DND-41 (cell line): ENCODE results near the gene AHCY.
"Not testable (repeated sequence)": the region's sequence is repeated elsewhere in the genome, so short reads cannot be mapped to it uniquely, and the experiment has no call there.

Experiments used
- ATAC-seq: fragments of 200-7000 bp; cut with Tn5 transposase; 3 replicates; pipeline ENCODE4 v1.9.1; 2021; ENCODE audit warnings: low read depth; ENCODE audit not compliant: insufficient read depth
- DNase-seq: peaks from one replicate; pipeline ENCODE4 v3.0.0-alpha.2; 2020
- H2AFZ ChIP-seq: 2 replicates; pipeline ENCODE4 v1.6.0; 2012; ENCODE audit warnings: low read depth, low read length
- H3K27ac ChIP-seq: 2 replicates; pipeline ENCODE4 v1.5.1; 2012; ENCODE audit warnings: low read length, inconsistent platforms
- H3K27me3 ChIP-seq: fragments of 200-600 bp; sonication (generic); 2 replicates; pipeline ENCODE4 v1.6.0; 2012; ENCODE audit warnings: low read length, mild to moderate bottlenecking, inconsistent platforms; ENCODE audit not compliant: insufficient read depth, poor library complexity
- H3K36me3 ChIP-seq: 2 replicates; pipeline ENCODE4 v1.5.1; 2012; ENCODE audit warnings: low read length, inconsistent platforms; ENCODE audit not compliant: insufficient read depth
- H3K4me1 ChIP-seq: 2 replicates; pipeline ENCODE4 v1.5.1; 2012; ENCODE audit warnings: mild to moderate bottlenecking, low read length; ENCODE audit not compliant: insufficient read depth
- H3K4me2 ChIP-seq: 2 replicates; pipeline ENCODE4 v1.6.0; 2012; ENCODE audit warnings: mild to moderate bottlenecking, moderate library complexity, low read length, inconsistent platforms; ENCODE audit not compliant: insufficient read depth
- H3K4me3 ChIP-seq, 2 experiments: fragments of 200-600 bp in 1 of 2; shearing (Covaris generic) in 1 of 2; 2 replicates each; pipeline ENCODE4 v1.5.1; 2012 to 2016; ENCODE audit warnings: inconsistent platforms in 2 of 2, low read length in 2 of 2, mild to moderate bottlenecking in 2 of 2, low read depth in 1 of 2, moderate library complexity in 1 of 2
- H3K79me2 ChIP-seq: 2 replicates; pipeline ENCODE4 v1.6.0; 2012; ENCODE audit warnings: low read length, inconsistent platforms; ENCODE audit not compliant: insufficient read depth
- H3K9ac ChIP-seq: 2 replicates; pipeline ENCODE4 v1.6.0; 2012; ENCODE audit warnings: low read depth, mild to moderate bottlenecking, inconsistent platforms, low read length, moderate library complexity
- H3K9me3 ChIP-seq: 2 replicates; pipeline ENCODE4 v1.5.1; 2012; ENCODE audit warnings: low read length, moderate library complexity, mild to moderate bottlenecking, inconsistent platforms; ENCODE audit not compliant: insufficient read depth, severe bottlenecking
- H4K20me1 ChIP-seq: 2 replicates; pipeline ENCODE4 v1.6.0; 2012; ENCODE audit warnings: low read length; ENCODE audit not compliant: insufficient read depth
- EZH2 ChIP-seq: IDR thresholded peaks from 3 replicates; pipeline ENCODE4 v1.6.1; 2012; ENCODE audit warnings: borderline replicate concordance, low read depth, mild to moderate bottlenecking, moderate library complexity, low read length, inconsistent platforms; ENCODE audit not compliant: severe bottlenecking
- TF ChIP-seq, protein P1 (sequence below): IDR thresholded peaks from 2 replicates; pipeline ENCODE4 v1.5.1; 2012; ENCODE audit warnings: borderline replicate concordance, low read length, moderate library complexity, mild to moderate bottlenecking; ENCODE audit not compliant: poor library complexity, severe bottlenecking; ENCODE audit errors: extremely low read depth

The AHCY gene

DNA sequence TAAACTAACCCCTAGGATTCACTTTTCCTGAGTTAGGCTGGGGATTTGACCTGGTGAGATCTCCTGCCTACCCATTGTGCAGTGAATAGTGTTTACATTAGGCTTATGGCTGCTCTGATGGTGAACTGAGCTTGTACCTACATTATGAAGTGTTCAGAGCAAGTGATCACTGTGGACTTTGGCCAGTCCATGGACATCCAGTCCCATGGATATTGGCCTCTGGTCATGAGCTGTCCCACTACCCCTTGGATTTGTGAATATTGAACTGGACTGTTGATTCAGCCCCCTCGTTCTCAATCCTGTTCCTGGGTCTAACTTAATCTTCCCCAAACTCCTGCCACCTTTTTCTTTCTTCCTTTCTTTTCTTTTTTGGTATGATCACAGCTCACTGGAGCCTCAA, 48.2 kb downstream of the AHCY start:
- no peaks in the 10 kb centered on the region for H3K27me3 ChIP-seq
- no peaks in the 10 kb centered on the region for H3K79me2 ChIP-seq
- H3K36me3 ChIP-seq = no peaks in the 10 kb centered on the region
- H2AFZ ChIP-seq = no peak overlapping the region
- ATAC-seq (no peak), DNase-seq (no peak)
- no peaks in the 10 kb centered on the region for H3K9me3 ChIP-seq
- H3K4me2 ChIP-seq = no peak overlapping the region
- H3K27ac ChIP-seq = no peak overlapping the region
- H4K20me1 ChIP-seq = no peaks in the 10 kb centered on the region
- TF ChIP-seq EZH2 = no peak
- TF ChIP-seq, protein P1, sequence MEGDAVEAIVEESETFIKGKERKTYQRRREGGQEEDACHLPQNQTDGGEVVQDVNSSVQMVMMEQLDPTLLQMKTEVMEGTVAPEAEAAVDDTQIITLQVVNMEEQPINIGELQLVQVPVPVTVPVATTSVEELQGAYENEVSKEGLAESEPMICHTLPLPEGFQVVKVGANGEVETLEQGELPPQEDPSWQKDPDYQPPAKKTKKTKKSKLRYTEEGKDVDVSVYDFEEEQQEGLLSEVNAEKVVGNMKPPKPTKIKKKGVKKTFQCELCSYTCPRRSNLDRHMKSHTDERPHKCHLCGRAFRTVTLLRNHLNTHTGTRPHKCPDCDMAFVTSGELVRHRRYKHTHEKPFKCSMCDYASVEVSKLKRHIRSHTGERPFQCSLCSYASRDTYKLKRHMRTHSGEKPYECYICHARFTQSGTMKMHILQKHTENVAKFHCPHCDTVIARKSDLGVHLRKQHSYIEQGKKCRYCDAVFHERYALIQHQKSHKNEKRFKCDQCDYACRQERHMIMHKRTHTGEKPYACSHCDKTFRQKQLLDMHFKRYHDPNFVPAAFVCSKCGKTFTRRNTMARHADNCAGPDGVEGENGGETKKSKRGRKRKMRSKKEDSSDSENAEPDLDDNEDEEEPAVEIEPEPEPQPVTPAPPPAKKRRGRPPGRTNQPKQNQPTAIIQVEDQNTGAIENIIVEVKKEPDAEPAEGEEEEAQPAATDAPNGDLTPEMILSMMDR = no peak
- H3K9ac ChIP-seq = no peak overlapping the region
- H3K4me1 ChIP-seq = no peaks in the 10 kb centered on the region
- H3K4me3 ChIP-seq = no peak overlapping the region

DNA sequence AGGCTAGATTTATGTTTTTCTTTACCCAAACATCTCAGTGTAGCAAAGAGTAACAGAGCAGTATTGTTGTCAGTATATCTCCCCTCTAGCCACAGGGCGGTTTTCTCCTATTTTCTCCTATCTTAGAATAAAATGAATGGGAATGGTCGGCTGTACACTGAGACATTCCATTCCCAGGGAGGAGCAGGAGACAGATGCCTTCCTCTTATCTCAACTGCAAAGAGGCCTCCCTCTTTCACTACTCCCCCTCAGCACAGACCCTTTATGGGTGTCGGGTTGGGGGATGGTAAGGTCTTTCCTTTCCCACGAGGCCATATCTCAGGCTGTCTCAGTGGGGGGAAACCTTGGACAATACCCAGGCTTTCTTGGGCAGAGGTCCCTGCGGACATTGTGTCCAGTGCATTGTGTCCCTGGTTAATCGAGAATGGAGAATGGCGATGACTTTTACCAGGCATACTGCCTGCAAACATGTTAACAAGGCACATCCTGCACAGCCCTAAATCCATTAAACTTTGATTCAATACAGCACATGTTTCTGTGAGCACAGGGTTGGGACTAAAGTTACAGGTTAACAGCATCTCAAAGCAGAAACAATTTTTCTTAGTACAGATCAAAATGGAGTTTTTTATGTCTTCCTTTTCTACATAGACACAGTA, 50.6 kb downstream of the AHCY start:
- H3K9me3 ChIP-seq, H3K4me3 ChIP-seq, H2AFZ ChIP-seq, H3K9ac ChIP-seq, H3K79me2 ChIP-seq, DNase-seq, ATAC-seq, H3K27ac ChIP-seq, H3K4me2 ChIP-seq, H4K20me1 ChIP-seq, H3K36me3 ChIP-seq, H3K27me3 ChIP-seq, H3K4me1 ChIP-seq: not testable (repeated sequence)

DNA sequence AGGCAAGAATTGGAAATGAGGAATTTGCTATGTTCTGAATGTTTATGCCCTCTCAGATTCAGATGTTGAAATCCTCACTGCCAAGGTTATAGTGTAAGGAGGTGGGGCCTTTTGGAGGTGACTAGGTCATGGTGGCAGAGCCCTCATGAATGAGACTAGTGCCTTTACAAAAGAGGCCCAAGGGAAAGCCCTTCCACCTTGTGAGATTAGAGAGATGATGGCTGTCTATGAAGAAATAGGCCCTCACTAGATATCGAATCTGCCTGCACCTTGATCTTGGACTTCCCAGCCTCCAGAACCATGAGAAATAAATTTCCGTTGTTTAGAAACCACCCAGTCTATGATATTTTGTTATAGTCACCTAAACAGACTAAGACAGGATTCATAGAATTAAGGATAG, 51.5 kb downstream of the AHCY start:
- H3K36me3 ChIP-seq = no peaks in the 10 kb centered on the region

DNA sequence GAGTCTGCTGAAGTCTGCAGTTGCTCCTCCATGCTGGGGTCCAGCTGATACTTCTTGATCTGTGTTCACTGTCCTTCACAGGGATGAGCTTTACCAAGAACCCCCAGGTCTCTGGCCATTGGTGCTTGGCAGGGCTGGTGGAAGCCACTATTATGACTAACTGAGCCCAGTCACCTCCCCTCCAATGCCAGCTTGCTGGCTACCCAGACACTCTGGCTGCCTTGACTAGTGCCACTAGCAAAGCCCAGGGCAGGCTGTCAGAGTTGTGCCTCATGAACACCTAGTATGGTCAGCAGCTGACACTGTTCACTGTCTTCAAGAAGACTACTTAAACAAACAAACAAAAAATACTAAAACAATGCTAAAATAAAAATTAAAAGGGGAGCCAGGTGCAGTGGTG, 53.1 kb downstream of the AHCY start:
- ATAC-seq = no peak
- Histone ChIP-seq H3K27me3 (no peaks in the 10 kb centered on the region), H3K4me3 (no peak overlapping the region), H3K79me2 (no peaks in the 10 kb centered on the region), H3K27ac (no peak overlapping the region), H3K4me1 (no peaks in the 10 kb centered on the region), H3K9me3 (no peaks in the 10 kb centered on the region), H3K4me2 (no peak overlapping the region), H2AFZ (0 out of 2 replicates have a peak overlapping the region, but pooled peaks have one; percentile 5), H4K20me1 (no peaks in the 10 kb centered on the region), H3K36me3 (no peaks in the 10 kb centered on the region), H3K9ac (no peak overlapping the region)
- no peak for TF ChIP-seq EZH2
- TF ChIP-seq, protein P1 = no peak
- no peak for DNase-seq

More for the DNA sequence above, 51.5 kb downstream of the AHCY start:
- H3K4me3 ChIP-seq = no peak overlapping the region
- H3K27ac ChIP-seq = no peak overlapping the region
- H3K9ac ChIP-seq = no peak overlapping the region
- no peaks in the 10 kb centered on the region for H3K27me3 ChIP-seq
- no peak for ATAC-seq
- no peaks in the 10 kb centered on the region for H3K9me3 ChIP-seq
- TF ChIP-seq, protein P1 = no peak
- TF ChIP-seq EZH2 = no peak
- no peak overlapping the region for H3K4me2 ChIP-seq
- H4K20me1 ChIP-seq = no peaks in the 10 kb centered on the region
- no peaks in the 10 kb centered on the region for H3K4me1 ChIP-seq
- no peaks in the 10 kb centered on the region for H3K79me2 ChIP-seq
- DNase-seq = no peak
- no peak overlapping the region for H2AFZ ChIP-seq
